Natural killer cell (primary cell): ENCODE data around the gene DUSP22. TPM values are rescaled to one million over a fixed set of nuclear protein-coding genes. Genes with fewer than 3 reads are reported as not detected.

Experiments used
- ATAC-seq, 3 donors: fragments of 150-1000 bp in 2 of 3; fragments of 200-7000 bp in 1 of 3; cut with Tn5 transposase; 1 replicate in 1 of 3; 2 replicates in 2 of 3; pipeline ENCODE4 v1.10.0; 2021; ENCODE audit warnings: mild to moderate bottlenecking in 2 of 3, moderate library complexity in 2 of 3
- DNase-seq, 2 donors: peaks; one replicate each; pipeline versions ENCODE4 v3.0.0 to v3.0.0-alpha.2; 2013 to 2021; ENCODE audit warnings: mixed read lengths in 1 of 2
- H3K27ac ChIP-seq: one replicate; pipeline ENCODE4 v1.5.1; 2013; ENCODE audit warnings: mild to moderate bottlenecking, low read length
- H3K27me3 ChIP-seq: one replicate; pipeline ENCODE4 v1.6.1; 2013; ENCODE audit warnings: low read length; ENCODE audit not compliant: control insufficient read depth, insufficient read depth
- H3K36me3 ChIP-seq: one replicate; pipeline ENCODE4 v1.6.1; 2013; ENCODE audit warnings: low read length; ENCODE audit not compliant: control insufficient read depth, insufficient read depth
- H3K4me1 ChIP-seq: one replicate; pipeline ENCODE4 v1.6.1; 2013; ENCODE audit warnings: low read length; ENCODE audit not compliant: control insufficient read depth, insufficient read depth
- H3K4me3 ChIP-seq: one replicate; pipeline ENCODE4 v1.5.1; 2013; ENCODE audit warnings: low read length
- H3K9me3 ChIP-seq: one replicate; pipeline ENCODE4 v1.6.1; 2013; ENCODE audit warnings: low read length; ENCODE audit not compliant: control insufficient read depth, insufficient read depth
- H3K27ac Mint-ChIP-seq, 2 donors: one replicate each; pipeline ENCODE4 v1.8.0; 2022; ENCODE audit warnings: mild to moderate bottlenecking in 2 of 2, mixed read lengths in 2 of 2, moderate library complexity in 1 of 2
- H3K27me3 Mint-ChIP-seq, 2 donors: one replicate each; pipeline ENCODE4 v1.8.0; 2022; ENCODE audit warnings: low read depth in 2 of 2, mixed read lengths in 2 of 2
- H3K36me3 Mint-ChIP-seq: one replicate; pipeline ENCODE4 v1.8.0; 2022; ENCODE audit warnings: mixed read lengths
- H3K4me1 Mint-ChIP-seq, 2 donors: one replicate each; pipeline ENCODE4 v1.8.0; 2022; ENCODE audit warnings: mixed read lengths in 2 of 2
- H3K4me3 Mint-ChIP-seq: one replicate; pipeline ENCODE4 v1.8.0; 2022; ENCODE audit warnings: mild to moderate bottlenecking, moderate library complexity, mixed read lengths
- H3K9me3 Mint-ChIP-seq, 2 donors: one replicate each; pipeline ENCODE4 v1.8.0; 2022; ENCODE audit warnings: mixed read lengths in 2 of 2
- WGBS: methylation state at CpG from one replicate; pipeline ENCODE4 v1.1.7; 2013; ENCODE audit warnings: missing lambda C conversion rate; ENCODE audit not compliant: insufficient coverage; 5-methylcytosine and 5-hydroxymethylcytosine counted together
- intact Hi-C: fragments of 100-400 bp; cut with micrococcal nuclease; formaldehyde crosslinking; loops from one replicate; pipeline ENCODE4 v1.14.2; 2022
- total RNA-seq, 4 donors: library from RNA; stranded (reverse); fragments of 120-200 nt in 1 of 4; gene quantifications; one replicate each; pipeline versions ENCODE4 v1.2.3 to v1.2.4, GENCODE V29; 2013 to 2022
- TF ChIP-seq, protein P1 (sequence below): fragments of 200-600 bp; IDR thresholded peaks from one replicate; pipeline ENCODE4 v1.8.0; 2022; ENCODE audit warnings: antibody characterized with exemption

Gene DUSP22
- total RNA-seq, 3 donors from 2014 or later (not counting 1 experiment from before 2014, with no cell fraction given) = 50.4 to 61.5 (median 56.6) TPM

DNA sequence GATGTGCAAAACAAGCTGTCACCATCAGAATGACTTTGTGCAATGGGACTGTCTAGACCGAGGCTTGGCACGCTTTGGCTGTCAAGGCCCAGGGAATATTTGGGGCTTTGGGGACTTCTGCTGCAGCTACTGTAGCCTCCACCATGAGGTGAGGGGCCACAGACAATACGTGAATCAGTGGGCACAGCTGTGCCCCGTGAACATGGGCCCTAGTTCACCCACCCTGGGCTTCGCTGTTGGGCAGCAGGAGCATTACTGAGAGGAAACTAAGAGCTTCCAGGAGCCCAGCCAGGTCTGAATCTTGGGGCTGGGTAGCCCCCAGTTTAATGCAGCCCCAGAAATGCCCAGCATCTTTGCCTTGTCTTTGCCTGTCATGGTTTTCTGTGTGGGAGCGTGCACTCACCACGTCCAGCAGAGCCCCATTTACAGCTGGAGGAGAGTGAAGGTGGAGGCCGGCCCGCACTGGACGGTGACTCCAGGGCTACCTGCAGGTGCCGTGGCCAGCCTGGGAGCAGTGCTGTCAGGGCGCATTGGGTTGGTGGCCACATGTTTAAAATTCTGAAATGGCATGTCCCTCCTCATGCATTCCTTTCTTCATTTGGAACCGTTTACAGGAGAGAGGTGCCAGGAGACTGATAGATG lies 34.7 kb downstream of the DUSP22 start:
- Histone ChIP-seq H3K9me3 (no peaks in the 10 kb centered on the region), H3K27me3 (no peaks in the 10 kb centered on the region), H3K27ac (no peak overlapping the region), H3K4me3 (no peak overlapping the region), H3K4me1 (peaks cover 3% of the 10 kb centered on the region), H3K36me3 (no peaks in the 10 kb centered on the region)
- 92% methylated on average over 13 of the region's 13 CpGs for WGBS
- Mint-ChIP-seq H3K36me3 (no peaks in the 10 kb centered on the region), H3K4me3 (no peak overlapping the region), H3K9me3 (no peaks in the 10 kb centered on the region), H3K27me3 (peaks cover 0 to 3% of the 10 kb centered on the region in 2 donors), H3K4me1 (peaks cover 8 to 15% of the 10 kb centered on the region in 2 donors), H3K27ac (no peak overlapping the region)
- no peak for ATAC-seq
- intact Hi-C loops = no loop called here
- no peak for DNase-seq
- TF ChIP-seq, protein P1, sequence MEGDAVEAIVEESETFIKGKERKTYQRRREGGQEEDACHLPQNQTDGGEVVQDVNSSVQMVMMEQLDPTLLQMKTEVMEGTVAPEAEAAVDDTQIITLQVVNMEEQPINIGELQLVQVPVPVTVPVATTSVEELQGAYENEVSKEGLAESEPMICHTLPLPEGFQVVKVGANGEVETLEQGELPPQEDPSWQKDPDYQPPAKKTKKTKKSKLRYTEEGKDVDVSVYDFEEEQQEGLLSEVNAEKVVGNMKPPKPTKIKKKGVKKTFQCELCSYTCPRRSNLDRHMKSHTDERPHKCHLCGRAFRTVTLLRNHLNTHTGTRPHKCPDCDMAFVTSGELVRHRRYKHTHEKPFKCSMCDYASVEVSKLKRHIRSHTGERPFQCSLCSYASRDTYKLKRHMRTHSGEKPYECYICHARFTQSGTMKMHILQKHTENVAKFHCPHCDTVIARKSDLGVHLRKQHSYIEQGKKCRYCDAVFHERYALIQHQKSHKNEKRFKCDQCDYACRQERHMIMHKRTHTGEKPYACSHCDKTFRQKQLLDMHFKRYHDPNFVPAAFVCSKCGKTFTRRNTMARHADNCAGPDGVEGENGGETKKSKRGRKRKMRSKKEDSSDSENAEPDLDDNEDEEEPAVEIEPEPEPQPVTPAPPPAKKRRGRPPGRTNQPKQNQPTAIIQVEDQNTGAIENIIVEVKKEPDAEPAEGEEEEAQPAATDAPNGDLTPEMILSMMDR = no peak

DNA sequence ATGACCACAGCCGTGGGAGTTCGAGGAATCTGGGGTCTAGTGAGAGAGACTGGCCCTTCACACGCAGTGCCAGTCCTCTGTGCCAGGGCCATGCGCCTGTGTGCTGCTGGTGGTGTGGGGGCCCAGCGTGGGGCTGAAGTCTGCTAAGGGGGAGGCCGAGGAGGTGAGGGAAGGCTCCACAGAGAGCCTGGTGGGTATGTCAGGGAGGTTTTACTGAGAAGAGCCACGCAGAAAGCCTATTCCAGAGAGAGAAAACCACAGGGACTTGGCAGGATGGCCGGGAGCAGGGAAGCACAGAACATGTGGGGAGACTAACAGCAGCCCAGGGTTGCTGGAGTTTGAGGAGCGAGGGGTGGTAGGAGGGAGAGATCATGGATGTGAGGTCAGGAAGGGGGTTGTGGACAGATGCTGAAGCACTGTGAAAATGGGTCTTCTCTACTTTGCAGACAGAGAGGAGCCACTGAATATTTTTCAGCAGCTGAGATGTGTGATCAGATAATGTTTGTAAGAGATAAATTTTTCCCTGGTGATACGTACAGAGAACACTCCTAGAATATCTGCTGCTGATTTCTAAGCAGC lies 35.3 kb downstream of the DUSP22 start:
- Histone ChIP-seq H3K4me3 (no peak overlapping the region), H3K9me3 (no peaks in the 10 kb centered on the region), H3K36me3 (no peaks in the 10 kb centered on the region), H3K27me3 (no peaks in the 10 kb centered on the region), H3K27ac (no peak overlapping the region), H3K4me1 (peaks cover 7% of the 10 kb centered on the region)
- no peak overlapping the region for H3K4me3 Mint-ChIP-seq
- H3K27ac Mint-ChIP-seq = no peak overlapping the region
- H3K4me1 Mint-ChIP-seq = peaks cover 8 to 15% of the 10 kb centered on the region in 2 donors
- H3K9me3 Mint-ChIP-seq = no peaks in the 10 kb centered on the region
- peaks cover 0 to 3% of the 10 kb centered on the region in 2 donors for H3K27me3 Mint-ChIP-seq
- ATAC-seq (no peak), DNase-seq (no peak)
- H3K36me3 Mint-ChIP-seq = no peaks in the 10 kb centered on the region
- WGBS = 79% methylated on average over 10 of the region's 10 CpGs
- TF ChIP-seq, protein P1 = no peak
- intact Hi-C loops = no loop called here

DNA sequence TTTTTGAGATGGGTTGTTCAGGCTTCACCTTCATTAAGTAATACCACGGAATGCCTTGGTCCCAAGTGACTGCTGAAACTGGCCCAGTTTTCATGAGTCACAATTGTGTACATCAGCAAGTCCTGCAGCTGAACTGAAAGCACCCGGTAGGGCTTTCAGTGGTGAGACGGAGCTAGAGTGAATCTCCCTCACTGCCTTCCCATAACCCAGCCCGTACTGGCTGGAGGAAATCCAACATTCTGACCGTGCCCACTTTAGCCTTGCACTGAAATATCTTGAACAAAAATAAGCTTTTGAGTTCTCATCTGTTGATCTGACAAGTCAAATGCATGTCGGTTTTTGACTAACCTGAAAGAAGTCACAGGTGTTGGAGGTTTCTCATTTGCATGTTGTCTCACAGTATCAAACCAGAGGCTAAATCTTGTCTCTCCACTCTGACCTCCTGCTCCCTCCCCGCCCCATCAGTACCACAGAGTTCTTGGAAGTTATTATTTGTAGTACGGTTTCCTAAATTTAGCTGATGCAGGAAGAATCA lies 35.9 kb downstream of the DUSP22 start:
- H3K27me3 ChIP-seq = no peaks in the 10 kb centered on the region
- H3K4me3 ChIP-seq = no peak overlapping the region
- TF ChIP-seq, protein P1 = no peak
- no peaks in the 10 kb centered on the region for H3K9me3 Mint-ChIP-seq
- H3K27me3 Mint-ChIP-seq = peaks cover 0 to 3% of the 10 kb centered on the region in 2 donors
- DNase-seq = no peak
- no peak overlapping the region for H3K27ac ChIP-seq
- no peaks in the 10 kb centered on the region for H3K36me3 Mint-ChIP-seq
- WGBS = 67% methylated on average over 7 of the region's 8 CpGs
- no peak overlapping the region for H3K4me3 Mint-ChIP-seq
- H3K36me3 ChIP-seq = no peaks in the 10 kb centered on the region
- H3K9me3 ChIP-seq = no peaks in the 10 kb centered on the region
- peaks cover 8 to 15% of the 10 kb centered on the region in 2 donors for H3K4me1 Mint-ChIP-seq
- peaks cover 7% of the 10 kb centered on the region for H3K4me1 ChIP-seq
- H3K27ac Mint-ChIP-seq = no peak overlapping the region
- ATAC-seq = peak in 1 of 3 donors; percentile 18
- intact Hi-C loops = no loop called here
